HepG2 (cell line): Measurements from ENCODE around the gene RUVBL1. TPM values are rescaled to one million over a fixed set of nuclear protein-coding genes. Genes with fewer than 3 reads are reported as not detected.
A peak's percentile ranks its signal among the peaks of the same experiment; 100 is the strongest.

Source experiments
- CC2D1A ChIP-seq: sonication (generic); formaldehyde crosslinking; IDR thresholded peaks from 2 replicates; pipeline ENCODE4 v1.8.1; 2023; ENCODE audit warnings: mild to moderate bottlenecking, missing genetic modification reagents
- DNMT3B ChIP-seq: conservative IDR thresholded peaks from 2 replicates; pipeline ENCODE4 v1.6.1; 2016; ENCODE audit warnings: missing biosample characterization, control low read depth
- FOXK2 ChIP-seq: fragments of 450-650 bp; IDR thresholded peaks from 2 replicates; pipeline ENCODE4 v1.6.1; 2016
- GATAD2A ChIP-seq: IDR thresholded peaks from 2 replicates; pipeline ENCODE4 v1.6.1; 2016
- RAD21 ChIP-seq: fragments of 450-650 bp; formaldehyde crosslinking; IDR thresholded peaks from 2 replicates; pipeline ENCODE4 v1.5.0; 2020; ENCODE audit warnings: mild to moderate bottlenecking
- SMAD1 ChIP-seq: sonication (generic); formaldehyde crosslinking; IDR thresholded peaks from 2 replicates; pipeline ENCODE4 v1.4.0; 2020; ENCODE audit warnings: missing genetic modification reagents, low read depth, mild to moderate bottlenecking, borderline replicate concordance
- ZNF12 ChIP-seq: sonication (generic); formaldehyde crosslinking; IDR thresholded peaks from 2 replicates; pipeline ENCODE4 v1.5.0; 2020; ENCODE audit warnings: missing genetic modification reagents
- ZNF230 ChIP-seq: sonication (generic); formaldehyde crosslinking; IDR thresholded peaks from 2 replicates; pipeline ENCODE4 v1.4.0; 2020; ENCODE audit warnings: mild to moderate bottlenecking, missing genetic modification reagents
- ZNF251 ChIP-seq: sonication (generic); formaldehyde crosslinking; IDR thresholded peaks from 2 replicates; pipeline ENCODE4 v1.9.0; 2021; ENCODE audit warnings: mild to moderate bottlenecking, missing genetic modification reagents
- polyA plus RNA-seq, 8 experiments: library from polyadenylated mRNA; depleted of rRNA in 3 of 8; stranded (reverse) in 7 of 8; unstranded in 1 of 8; fragments of >200 nt; fragmentation: Illumina TruSeq in 4 of 8; extraction: Trizol in 4 of 8; gene quantifications; 2 replicates each; pipeline versions ENCODE4 v1.2.1 to v1.2.3, GENCODE V29; 2011 to 2016; ENCODE audit warnings: low read depth in 4 of 8, missing spikeins in 1 of 8, mixed read lengths in 1 of 8; ENCODE audit not compliant: insufficient read depth in 1 of 8
- total RNA-seq, 5 experiments: library from RNA; depleted of rRNA; stranded (reverse); fragments of >200 nt; fragmentation: Illumina TruSeq; extraction: Trizol; gene quantifications; 2 replicates each; pipeline ENCODE4 v1.2.3, GENCODE V29; 2016; ENCODE audit warnings: low read depth in 1 of 5
- TF ChIP-seq, protein P1 (sequence below): sonication (generic); formaldehyde crosslinking; IDR thresholded peaks from 2 replicates; pipeline ENCODE4 v1.9.0; 2021; ENCODE audit warnings: missing genetic modification reagents, borderline replicate concordance
- TF ChIP-seq, protein P2 (sequence below): sonication (generic); formaldehyde crosslinking; IDR thresholded peaks from 2 replicates; pipeline ENCODE4 v1.8.0; 2022; ENCODE audit warnings: mild to moderate bottlenecking, missing genetic modification reagents, borderline replicate concordance
- TF ChIP-seq, protein P3 (sequence below), 2 experiments: fragments of 450-650 bp in 1 of 2; sonication (generic) in 1 of 2; formaldehyde crosslinking; IDR thresholded peaks; 2 replicates each; pipeline versions ENCODE4 v1.5.0 to v1.8.0; 2020 to 2022; ENCODE audit warnings: mild to moderate bottlenecking in 1 of 2, missing genetic modification reagents in 1 of 2
- TF ChIP-seq, protein P4 (sequence below): sonication (generic); formaldehyde crosslinking; IDR thresholded peaks from 2 replicates; pipeline ENCODE4 v1.5.1; 2020; ENCODE audit warnings: mild to moderate bottlenecking, missing genetic modification reagents, borderline replicate concordance
- TF ChIP-seq, protein P5 (sequence below): sonication (generic); formaldehyde crosslinking; IDR thresholded peaks from 2 replicates; pipeline ENCODE4 v1.4.0; 2020; ENCODE audit warnings: missing genetic modification reagents; ENCODE audit errors: not compliant biosample characterization
- TF ChIP-seq, protein P6 (sequence below): sonication (generic); formaldehyde crosslinking; IDR thresholded peaks from 2 replicates; pipeline ENCODE4 v1.5.1; 2020; ENCODE audit warnings: mild to moderate bottlenecking, missing genetic modification reagents, moderate library complexity

RUVBL1 gene
- total and polyA plus RNA-seq, 2 of the 13 experiments (the other 11 are each of a cell fraction or from before 2014, with no cell fraction given), result 32.7 to 86.3 TPM

DNA sequence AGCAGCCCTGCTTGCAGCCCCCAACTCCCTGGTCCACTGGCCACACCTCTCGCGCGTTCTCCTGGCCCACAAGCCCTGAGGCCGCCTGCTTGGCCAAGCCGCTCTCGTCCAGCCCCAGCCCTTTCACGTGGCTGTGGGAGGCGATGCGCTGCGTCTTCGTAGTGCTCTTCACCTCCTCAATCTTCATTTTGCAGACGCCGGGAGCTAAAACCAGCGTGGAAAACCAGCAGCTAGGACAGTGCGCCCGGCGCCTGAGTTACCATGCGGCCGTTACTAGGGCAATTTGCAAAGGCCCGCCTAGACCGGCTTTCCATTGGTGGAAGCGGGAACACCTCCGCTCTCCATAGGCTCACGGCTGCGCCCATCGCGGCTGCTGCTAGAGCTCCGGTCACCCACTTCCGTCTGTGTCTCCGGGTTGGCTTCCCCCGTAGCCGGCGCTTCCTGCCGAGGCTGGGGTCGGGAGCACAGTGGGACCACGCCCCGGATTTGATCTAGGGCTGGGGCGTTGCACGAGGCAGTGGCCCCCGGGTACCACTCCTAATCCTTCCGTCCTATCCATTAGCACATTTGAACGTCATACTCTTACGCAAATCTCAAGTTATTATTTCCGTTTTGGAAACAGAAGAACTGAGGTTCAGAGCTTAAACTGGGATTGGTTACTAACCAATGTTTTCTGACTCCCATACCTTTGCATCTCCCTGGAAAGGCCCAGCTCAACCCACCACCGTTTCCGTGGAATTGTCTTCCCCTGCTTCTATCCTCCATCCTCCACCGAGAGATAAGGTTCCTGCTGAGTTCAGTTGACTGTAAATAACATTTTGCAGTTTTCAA lies at the start of gene RUVBL1 (continued):
- TF ChIP-seq, protein P1, sequence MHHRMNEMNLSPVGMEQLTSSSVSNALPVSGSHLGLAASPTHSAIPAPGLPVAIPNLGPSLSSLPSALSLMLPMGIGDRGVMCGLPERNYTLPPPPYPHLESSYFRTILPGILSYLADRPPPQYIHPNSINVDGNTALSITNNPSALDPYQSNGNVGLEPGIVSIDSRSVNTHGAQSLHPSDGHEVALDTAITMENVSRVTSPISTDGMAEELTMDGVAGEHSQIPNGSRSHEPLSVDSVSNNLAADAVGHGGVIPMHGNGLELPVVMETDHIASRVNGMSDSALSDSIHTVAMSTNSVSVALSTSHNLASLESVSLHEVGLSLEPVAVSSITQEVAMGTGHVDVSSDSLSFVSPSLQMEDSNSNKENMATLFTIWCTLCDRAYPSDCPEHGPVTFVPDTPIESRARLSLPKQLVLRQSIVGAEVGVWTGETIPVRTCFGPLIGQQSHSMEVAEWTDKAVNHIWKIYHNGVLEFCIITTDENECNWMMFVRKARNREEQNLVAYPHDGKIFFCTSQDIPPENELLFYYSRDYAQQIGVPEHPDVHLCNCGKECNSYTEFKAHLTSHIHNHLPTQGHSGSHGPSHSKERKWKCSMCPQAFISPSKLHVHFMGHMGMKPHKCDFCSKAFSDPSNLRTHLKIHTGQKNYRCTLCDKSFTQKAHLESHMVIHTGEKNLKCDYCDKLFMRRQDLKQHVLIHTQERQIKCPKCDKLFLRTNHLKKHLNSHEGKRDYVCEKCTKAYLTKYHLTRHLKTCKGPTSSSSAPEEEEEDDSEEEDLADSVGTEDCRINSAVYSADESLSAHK (CRISPR knock-in tag), result no peak
- TF ChIP-seq GATAD2A (CRISPR knock-in tag), result peak; percentile 76
- TF ChIP-seq ZNF251, result no peak
- TF ChIP-seq, protein P2, sequence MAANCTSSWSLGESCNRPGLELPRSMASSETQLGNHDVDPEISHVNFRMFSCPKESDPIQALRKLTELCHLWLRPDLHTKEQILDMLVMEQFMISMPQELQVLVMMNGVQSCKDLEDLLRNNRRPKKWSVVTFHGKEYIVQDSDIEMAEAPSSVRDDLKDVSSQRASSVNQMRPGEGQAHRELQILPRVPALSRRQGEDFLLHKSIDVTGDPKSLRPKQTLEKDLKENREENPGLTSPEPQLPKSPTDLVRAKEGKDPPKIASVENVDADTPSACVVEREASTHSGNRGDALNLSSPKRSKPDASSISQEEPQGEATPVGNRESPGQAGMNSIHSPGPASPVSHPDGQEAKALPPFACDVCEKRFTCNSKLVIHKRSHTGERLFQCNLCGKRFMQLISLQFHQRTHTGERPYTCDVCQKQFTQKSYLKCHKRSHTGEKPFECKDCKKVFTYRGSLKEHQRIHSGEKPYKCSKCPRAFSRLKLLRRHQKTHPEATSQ (CRISPR knock-in tag), result peak; percentile 56; the same call in 1 of the 2 replicates
- TF ChIP-seq, protein P3, sequence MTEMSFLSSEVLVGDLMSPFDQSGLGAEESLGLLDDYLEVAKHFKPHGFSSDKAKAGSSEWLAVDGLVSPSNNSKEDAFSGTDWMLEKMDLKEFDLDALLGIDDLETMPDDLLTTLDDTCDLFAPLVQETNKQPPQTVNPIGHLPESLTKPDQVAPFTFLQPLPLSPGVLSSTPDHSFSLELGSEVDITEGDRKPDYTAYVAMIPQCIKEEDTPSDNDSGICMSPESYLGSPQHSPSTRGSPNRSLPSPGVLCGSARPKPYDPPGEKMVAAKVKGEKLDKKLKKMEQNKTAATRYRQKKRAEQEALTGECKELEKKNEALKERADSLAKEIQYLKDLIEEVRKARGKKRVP (CRISPR knock-in tag; IDR thresholded peaks at IDR 0.05), result no peak; a peak in 1 of 4 replicates
- 0 out of 2 replicates have a peak, but pooled peaks have one; percentile 61 for TF ChIP-seq SMAD1 (CRISPR knock-in tag)
- TF ChIP-seq DNMT3B, result no peak
- TF ChIP-seq ZNF12 (CRISPR knock-in tag), result peak; percentile 27; the same call in 1 of the 2 replicates
- no peak for TF ChIP-seq FOXK2
- TF ChIP-seq, protein P4, sequence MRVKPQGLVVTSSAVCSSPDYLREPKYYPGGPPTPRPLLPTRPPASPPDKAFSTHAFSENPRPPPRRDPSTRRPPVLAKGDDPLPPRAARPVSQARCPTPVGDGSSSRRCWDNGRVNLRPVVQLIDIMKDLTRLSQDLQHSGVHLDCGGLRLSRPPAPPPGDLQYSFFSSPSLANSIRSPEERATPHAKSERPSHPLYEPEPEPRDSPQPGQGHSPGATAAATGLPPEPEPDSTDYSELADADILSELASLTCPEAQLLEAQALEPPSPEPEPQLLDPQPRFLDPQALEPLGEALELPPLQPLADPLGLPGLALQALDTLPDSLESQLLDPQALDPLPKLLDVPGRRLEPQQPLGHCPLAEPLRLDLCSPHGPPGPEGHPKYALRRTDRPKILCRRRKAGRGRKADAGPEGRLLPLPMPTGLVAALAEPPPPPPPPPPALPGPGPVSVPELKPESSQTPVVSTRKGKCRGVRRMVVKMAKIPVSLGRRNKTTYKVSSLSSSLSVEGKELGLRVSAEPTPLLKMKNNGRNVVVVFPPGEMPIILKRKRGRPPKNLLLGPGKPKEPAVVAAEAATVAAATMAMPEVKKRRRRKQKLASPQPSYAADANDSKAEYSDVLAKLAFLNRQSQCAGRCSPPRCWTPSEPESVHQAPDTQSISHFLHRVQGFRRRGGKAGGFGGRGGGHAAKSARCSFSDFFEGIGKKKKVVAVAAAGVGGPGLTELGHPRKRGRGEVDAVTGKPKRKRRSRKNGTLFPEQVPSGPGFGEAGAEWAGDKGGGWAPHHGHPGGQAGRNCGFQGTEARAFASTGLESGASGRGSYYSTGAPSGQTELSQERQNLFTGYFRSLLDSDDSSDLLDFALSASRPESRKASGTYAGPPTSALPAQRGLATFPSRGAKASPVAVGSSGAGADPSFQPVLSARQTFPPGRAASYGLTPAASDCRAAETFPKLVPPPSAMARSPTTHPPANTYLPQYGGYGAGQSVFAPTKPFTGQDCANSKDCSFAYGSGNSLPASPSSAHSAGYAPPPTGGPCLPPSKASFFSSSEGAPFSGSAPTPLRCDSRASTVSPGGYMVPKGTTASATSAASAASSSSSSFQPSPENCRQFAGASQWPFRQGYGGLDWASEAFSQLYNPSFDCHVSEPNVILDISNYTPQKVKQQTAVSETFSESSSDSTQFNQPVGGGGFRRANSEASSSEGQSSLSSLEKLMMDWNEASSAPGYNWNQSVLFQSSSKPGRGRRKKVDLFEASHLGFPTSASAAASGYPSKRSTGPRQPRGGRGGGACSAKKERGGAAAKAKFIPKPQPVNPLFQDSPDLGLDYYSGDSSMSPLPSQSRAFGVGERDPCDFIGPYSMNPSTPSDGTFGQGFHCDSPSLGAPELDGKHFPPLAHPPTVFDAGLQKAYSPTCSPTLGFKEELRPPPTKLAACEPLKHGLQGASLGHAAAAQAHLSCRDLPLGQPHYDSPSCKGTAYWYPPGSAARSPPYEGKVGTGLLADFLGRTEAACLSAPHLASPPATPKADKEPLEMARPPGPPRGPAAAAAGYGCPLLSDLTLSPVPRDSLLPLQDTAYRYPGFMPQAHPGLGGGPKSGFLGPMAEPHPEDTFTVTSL (CRISPR knock-in tag), result no peak
- no peak for TF ChIP-seq RAD21 (CRISPR knock-in tag)
- TF ChIP-seq, protein P5, sequence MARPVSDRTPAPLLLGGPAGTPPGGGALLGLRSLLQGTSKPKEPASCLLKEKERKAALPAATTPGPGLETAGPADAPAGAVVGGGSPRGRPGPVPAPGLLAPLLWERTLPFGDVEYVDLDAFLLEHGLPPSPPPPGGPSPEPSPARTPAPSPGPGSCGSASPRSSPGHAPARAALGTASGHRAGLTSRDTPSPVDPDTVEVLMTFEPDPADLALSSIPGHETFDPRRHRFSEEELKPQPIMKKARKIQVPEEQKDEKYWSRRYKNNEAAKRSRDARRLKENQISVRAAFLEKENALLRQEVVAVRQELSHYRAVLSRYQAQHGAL (CRISPR knock-in tag), result no peak
- TF ChIP-seq ZNF230 (CRISPR knock-in tag), result peak; percentile 63; the same call in 1 of the 2 replicates
- no peak for TF ChIP-seq CC2D1A (CRISPR knock-in tag)
- TF ChIP-seq, protein P6, sequence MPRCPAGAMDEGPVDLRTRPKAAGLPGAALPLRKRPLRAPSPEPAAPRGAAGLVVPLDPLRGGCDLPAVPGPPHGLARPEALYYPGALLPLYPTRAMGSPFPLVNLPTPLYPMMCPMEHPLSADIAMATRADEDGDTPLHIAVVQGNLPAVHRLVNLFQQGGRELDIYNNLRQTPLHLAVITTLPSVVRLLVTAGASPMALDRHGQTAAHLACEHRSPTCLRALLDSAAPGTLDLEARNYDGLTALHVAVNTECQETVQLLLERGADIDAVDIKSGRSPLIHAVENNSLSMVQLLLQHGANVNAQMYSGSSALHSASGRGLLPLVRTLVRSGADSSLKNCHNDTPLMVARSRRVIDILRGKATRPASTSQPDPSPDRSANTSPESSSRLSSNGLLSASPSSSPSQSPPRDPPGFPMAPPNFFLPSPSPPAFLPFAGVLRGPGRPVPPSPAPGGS (CRISPR knock-in tag), result no peak
